Measurements from ENCODE around the gene TMEM132D.
"Not testable (repeated sequence)": the region's sequence is repeated elsewhere in the genome, so short reads cannot be mapped to it uniquely, and the experiment has no call there.

TMEM132D gene

DNA sequence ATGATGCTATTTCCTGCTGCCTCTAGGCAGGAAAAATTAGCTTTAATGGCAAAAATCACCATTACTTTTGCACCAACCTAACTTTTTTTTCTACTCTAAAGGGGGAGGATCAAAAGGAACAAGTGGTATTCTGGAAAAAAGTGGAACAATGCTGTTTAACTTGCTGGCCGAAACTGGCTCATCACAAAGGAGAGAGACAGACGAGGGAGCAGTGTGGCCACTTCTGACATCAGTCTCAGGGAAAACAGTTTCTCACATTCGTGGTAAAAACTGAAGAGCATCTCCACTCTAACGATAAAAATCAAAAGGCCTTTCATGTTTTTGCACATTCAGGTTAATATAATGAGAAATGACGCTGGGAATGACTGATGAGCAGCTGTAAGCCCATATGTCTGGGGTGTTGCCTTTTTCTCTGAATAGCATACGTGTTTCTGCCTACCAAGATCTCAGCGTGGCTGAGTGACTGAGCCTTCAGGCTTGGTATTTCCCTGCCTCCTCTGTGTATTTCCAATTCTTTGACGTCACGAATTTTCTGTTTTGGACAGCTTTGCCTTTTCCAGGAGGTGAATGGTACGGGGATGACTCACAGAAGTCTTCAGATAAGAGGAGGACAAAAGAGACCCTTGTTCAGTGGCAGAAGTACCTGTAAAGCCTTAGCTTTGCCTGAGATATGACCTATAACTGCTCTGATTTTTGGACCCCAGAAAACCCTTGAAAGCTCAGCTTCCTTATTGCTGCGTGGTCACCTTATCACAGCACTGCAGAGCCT, 691.8 kb downstream of the TMEM132D start:
- no peak for DNase-seq

GRCh38 chr12:129208566-129208965, 695.3 kb downstream of the TMEM132D start:
- no peak for DNase-seq

DNA sequence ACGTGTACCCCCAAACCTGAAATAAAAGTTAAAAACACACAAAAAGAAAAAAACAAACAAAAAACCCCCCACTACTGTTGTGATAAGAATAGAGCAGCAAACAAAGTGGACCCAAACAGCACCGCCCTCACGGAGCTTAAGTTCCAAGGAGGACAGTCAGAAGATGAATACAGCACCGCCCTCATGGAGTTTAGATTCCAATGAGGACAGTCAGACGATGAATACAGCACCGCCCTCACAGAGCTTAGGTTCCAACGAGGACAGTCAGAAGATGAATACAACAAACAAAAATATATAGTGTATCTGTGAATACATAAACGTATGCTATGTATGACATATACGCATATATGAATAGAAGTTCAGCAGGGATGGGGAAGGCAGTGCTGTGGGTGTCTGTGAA, 696.7 kb downstream of the TMEM132D start:
- no peak for DNase-seq

GRCh38 chr12:129203456-129203855, 700.4 kb downstream of the TMEM132D start:
- DNase-seq: no peak

- no peak for DNase-seq
Measured at GRCh38 chr12:129202109-129202814, 701.6 kb downstream of the TMEM132D start.

DNA sequence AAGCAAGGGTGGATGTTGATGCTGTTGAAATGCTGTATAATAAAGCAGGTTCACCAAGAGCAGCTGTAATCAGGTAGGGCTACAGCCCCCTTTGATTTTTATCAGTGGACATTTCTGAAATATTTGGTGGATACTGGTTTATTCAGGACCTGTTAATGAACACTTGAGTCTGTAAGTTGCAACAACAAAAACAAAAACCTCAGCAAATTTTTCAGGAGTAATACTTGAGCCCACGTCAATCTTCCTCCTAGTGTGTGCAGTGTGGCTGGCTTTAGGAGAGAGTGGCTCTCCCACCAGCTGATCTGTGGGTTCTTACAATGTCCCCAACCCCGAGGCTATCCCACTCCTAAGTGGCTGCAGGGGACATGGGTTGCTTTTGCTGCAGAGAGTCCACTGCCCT, 702.8 kb downstream of the TMEM132D start:
- no peak for DNase-seq

GRCh38 chr12:129200576-129200975, 703.2 kb downstream of the TMEM132D start:
- DNase-seq: no peak

GRCh38 chr12:129196927-129197326, 706.9 kb downstream of the TMEM132D start:
- no peak for DNase-seq

GRCh38 chr12:129195081-129195480, 708.7 kb downstream of the TMEM132D start:
- DNase-seq: no peak

GRCh38 chr12:129193263-129193871, 710.5 kb downstream of the TMEM132D start:
- DNase-seq: peak; percentile 47 to 50

DNA sequence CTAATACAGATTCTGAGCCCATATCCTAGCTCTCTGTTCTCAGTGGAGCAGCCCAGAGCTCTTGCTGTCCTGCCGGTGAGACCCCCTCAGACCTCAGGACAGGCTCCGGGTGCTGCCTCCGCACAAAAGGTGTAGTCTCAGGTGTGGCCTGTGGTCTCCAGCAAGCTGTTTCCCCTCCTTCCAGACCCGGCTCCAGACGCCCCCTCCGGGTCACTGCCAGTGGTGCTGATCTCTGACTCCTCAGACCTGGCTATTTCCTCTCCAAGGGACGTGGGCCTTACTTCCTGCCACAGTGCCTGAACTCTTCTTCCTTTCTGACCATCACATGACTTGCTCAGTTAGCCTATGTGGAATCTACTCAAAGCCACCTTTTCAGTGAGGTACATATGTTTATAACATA, 713.0 kb downstream of the TMEM132D start:
- DNase-seq: no peak

DNA sequence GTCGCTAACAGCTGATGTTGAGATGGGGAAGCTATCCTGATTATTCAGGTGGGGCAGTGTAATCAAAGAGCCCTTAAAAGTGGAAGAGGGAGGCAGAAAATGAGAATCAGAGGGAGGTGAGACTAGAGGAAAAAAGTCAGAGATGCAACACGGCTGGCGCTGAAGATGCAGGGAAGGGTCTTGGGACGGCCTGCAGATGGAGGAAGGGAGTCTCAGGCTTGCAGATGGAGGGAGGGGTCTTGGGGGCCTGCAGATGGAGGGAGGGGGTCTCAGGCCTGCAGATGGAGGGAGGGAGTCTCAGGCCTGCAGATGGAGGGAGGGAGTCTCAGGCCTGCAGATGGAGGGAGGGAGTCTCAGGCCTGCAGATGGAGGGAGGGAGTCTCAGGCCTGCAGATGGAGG, 713.9 kb downstream of the TMEM132D start:
- DNase-seq: not testable (repeated sequence)

DNA sequence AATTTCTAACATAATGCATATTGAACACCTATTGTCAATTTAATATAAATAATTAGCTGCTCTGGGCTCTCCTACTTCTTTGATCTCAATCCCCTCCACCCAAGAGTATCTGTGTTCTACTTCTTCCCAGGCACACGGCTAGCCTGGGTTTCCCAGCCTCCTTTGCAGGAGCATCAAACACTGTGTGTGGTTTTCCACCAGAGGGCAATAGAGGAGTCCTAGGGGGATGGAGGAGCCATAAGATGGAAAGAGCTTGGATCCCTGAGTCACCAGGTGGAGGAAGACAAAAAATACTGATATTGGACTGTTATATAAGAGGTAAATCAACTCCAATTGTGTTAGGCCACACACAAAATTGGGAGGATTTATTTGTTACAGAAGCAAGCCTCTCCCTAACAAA, 716.9 kb downstream of the TMEM132D start:
- no peak for DNase-seq

- no peak for DNase-seq
Measured at GRCh38 chr12:129185855-129186254, 718.0 kb downstream of the TMEM132D start.

- no peak for DNase-seq
Measured at GRCh38 chr12:129184127-129184928, 719.5 kb downstream of the TMEM132D start.

GRCh38 chr12:129179941-129180553, 723.8 kb downstream of the TMEM132D start:
- DNase-seq: no peak

DNA sequence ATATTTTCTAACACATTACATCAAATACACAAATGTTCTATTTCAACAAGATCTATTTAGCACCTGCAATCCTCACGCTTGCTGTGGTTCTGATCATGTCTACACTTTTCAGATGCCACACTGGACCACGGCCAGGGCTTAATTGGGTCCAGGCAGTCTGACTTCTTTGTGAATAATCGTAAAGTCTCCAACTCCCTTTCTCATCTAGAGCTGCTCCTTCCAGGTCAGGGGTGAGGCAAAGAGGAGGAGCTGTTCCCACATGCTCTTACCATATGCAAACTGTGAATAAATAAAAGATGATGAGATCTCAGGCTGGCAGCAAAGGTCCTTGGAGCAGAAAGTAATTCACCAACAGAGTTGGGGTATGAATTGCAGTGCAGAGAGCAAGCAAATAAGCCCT, 733.9 kb downstream of the TMEM132D start:
- no peak for DNase-seq

DNA sequence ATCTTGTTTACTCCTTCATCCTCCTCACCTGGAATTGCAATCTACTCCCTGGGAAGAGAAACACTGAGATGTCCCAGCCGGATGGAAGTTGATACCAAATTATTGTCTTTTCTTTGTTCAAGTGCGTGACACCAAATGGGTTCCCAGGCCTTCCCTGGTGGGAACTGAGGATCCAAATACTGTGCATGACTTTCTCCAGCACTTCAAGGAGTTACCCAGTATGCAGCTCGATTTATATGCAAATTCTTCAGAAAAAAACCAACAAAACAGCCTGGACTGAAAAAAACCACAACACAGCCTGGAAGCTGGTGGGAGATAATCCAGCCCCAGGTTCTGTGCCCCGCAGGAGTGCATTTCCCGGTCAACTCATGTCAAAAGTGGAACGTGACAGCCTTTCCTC, 740.0 kb downstream of the TMEM132D start:
- no peak for DNase-seq

- DNase-seq: no peak
Measured at GRCh38 chr12:129163461-129163860, 740.4 kb downstream of the TMEM132D start.

DNA sequence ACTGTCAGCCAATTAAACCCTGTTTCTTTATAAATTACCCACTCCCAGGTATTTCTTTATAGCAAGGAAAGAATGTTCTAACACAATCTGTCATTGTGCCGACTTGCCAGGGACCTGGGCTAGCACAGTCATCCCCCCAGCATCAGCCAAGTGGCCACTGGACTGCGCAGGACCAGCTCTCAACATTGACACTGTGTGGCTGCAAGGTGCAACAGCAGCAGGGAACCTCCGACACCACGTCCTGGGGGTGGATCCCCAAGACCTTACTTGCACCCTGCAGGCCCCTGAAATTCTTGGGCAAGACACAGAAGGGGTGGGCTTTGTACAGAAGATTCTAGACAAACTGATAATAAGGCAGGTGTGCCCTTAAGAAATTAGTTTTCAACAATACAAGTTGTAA, 741.0 kb downstream of the TMEM132D start:
- DNase-seq: no peak

DNA sequence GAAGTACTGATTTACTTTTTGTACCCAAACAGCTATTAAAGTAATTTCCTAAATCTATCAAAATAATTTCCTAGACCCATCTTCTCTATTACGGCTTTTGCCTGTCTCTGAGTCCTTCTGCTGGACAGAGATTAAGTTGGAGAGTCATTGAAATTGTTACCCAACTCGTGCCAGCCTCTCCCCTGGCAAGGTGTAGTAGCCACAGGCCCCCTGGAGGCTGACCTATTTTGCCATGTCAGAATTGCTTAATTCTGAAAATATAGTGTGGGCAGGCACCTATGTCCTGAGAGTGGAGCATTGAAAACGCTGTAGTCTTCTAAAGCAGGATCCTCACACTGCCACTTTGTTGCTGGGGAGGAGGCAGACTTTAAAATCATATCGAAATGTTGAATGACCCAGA, 742.3 kb downstream of the TMEM132D start:
- no peak for DNase-seq

DNA sequence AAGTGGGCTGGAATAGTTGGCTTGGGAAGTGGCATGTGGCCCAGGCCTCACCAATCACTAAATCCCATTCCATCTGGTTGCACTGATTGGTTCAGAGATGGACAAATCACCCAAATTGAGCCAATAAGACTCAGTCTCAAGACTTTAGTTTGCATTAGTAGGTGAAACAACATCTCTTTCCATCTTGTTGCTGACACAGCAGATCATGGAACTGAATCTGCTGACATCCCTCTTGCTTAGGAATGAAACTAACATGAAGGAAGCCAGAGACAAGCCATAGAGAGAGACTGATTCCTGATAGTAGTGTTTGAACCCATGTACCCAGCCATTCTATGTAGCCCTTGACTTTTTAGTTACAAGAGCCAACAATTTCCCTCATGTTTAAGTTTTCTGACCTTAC, 743.5 kb downstream of the TMEM132D start:
- no peak for DNase-seq

Measured in activated T-cell treated with anti-CD3 and anti-CD28 coated beads, Interleukin-2, amount 50 U/mL, for 48 hours (primary cell).